Hepatocyte (in vitro differentiated cells): ENCODE results near the gene FXYD5. TPM values are rescaled to one million over a fixed set of nuclear protein-coding genes. Genes with fewer than 3 reads are reported as not detected.

Experiments used
- DNase-seq: peaks from one replicate; pipeline ENCODE4 v3.0.0-alpha.2; 2016; ENCODE audit warnings: low spot score
- H2AFZ ChIP-seq: fragments of 200-600 bp; sonication (generic); 2 replicates; pipeline ENCODE4 v1.6.0; 2016; ENCODE audit warnings: antibody characterized with exemption, mild to moderate bottlenecking
- H3K27ac ChIP-seq: fragments of 200-600 bp; sonication (generic); 2 replicates; pipeline ENCODE4 v1.5.1; 2016; ENCODE audit warnings: mild to moderate bottlenecking
- H3K27me3 ChIP-seq: fragments of 200-600 bp; sonication (generic); 2 replicates; pipeline ENCODE4 v1.6.1; 2016
- H3K36me3 ChIP-seq: fragments of 200-600 bp; sonication (generic); replicated peaks from 2 replicates; pipeline ENCODE4 v1.5.1; 2016; ENCODE audit warnings: low read depth; ENCODE audit not compliant: insufficient read depth
- H3K4me1 ChIP-seq: fragments of 200-600 bp; sonication (generic); 2 replicates; pipeline ENCODE4 v1.5.1; 2016; ENCODE audit warnings: mild to moderate bottlenecking, moderate library complexity; ENCODE audit not compliant: insufficient read depth
- H3K4me2 ChIP-seq: fragments of 200-600 bp; sonication (generic); 2 replicates; pipeline ENCODE4 v1.6.0; 2016
- H3K4me3 ChIP-seq: fragments of 200-600 bp; sonication (generic); 2 replicates; pipeline ENCODE4 v1.5.1; 2016; ENCODE audit warnings: mild to moderate bottlenecking
- H3K79me2 ChIP-seq: fragments of 200-600 bp; sonication (generic); 2 replicates; pipeline ENCODE4 v1.6.0; 2017; ENCODE audit warnings: mild to moderate bottlenecking
- H3K9me2 ChIP-seq: fragments of 200-600 bp; sonication (generic); replicated peaks from 2 replicates; pipeline ENCODE4 v1.6.0; 2017; ENCODE audit warnings: mild to moderate bottlenecking; ENCODE audit not compliant: insufficient read depth
- H3K9me3 ChIP-seq: fragments of 200-600 bp; sonication (generic); 2 replicates; pipeline ENCODE4 v1.5.1; 2016; ENCODE audit warnings: low read depth, mild to moderate bottlenecking
- H4K20me1 ChIP-seq: fragments of 200-600 bp; sonication (generic); 2 replicates; pipeline ENCODE4 v1.6.0; 2016; ENCODE audit warnings: mild to moderate bottlenecking; ENCODE audit not compliant: insufficient read depth, poor library complexity, severe bottlenecking
- CTCF ChIP-seq: fragments of 200-600 bp; sonication (generic); IDR thresholded peaks from 2 replicates; pipeline ENCODE4 v1.5.1; 2016; ENCODE audit warnings: antibody characterized with exemption, mild to moderate bottlenecking; ENCODE audit not compliant: poor library complexity
- EZH2 ChIP-seq: fragments of 200-600 bp; sonication (generic); IDR thresholded peaks from 2 replicates; pipeline ENCODE4 v1.6.1; 2016; ENCODE audit warnings: antibody characterized with exemption, mild to moderate bottlenecking, borderline replicate concordance
- EZH2phosphoT487 ChIP-seq: fragments of 200-600 bp; sonication (generic); IDR thresholded peaks from one replicate; pipeline ENCODE4 v1.6.1; 2018; ENCODE audit warnings: antibody characterized with exemption, mild to moderate bottlenecking, low read depth, moderate library complexity; ENCODE audit not compliant: unreplicated experiment, severe bottlenecking
- WGBS: methylation state at CpG from one replicate; pipeline ENCODE4 v1.1.6; 2016; ENCODE audit warnings: low lambda C conversion rate; ENCODE audit errors: missing lambda C conversion rate; 5-methylcytosine and 5-hydroxymethylcytosine counted together
- polyA plus RNA-seq: library from polyadenylated mRNA; unstranded; fragments of >200 nt; fragmentation: Nextera tagmentation; extraction: Ambion mirVana; gene quantifications from 2 replicates; pipeline ENCODE4 v1.2.1, GENCODE V29; 2016
- total RNA-seq: library from RNA; depleted of rRNA; stranded (reverse); fragments of >200 nt; gene quantifications from 2 replicates; pipeline ENCODE4 v1.2.3, GENCODE V29; 2014

The FXYD5 gene
- total and polyA plus RNA-seq, 2 experiments from 2014 or later = 36.4 to 81.1 TPM

DNA sequence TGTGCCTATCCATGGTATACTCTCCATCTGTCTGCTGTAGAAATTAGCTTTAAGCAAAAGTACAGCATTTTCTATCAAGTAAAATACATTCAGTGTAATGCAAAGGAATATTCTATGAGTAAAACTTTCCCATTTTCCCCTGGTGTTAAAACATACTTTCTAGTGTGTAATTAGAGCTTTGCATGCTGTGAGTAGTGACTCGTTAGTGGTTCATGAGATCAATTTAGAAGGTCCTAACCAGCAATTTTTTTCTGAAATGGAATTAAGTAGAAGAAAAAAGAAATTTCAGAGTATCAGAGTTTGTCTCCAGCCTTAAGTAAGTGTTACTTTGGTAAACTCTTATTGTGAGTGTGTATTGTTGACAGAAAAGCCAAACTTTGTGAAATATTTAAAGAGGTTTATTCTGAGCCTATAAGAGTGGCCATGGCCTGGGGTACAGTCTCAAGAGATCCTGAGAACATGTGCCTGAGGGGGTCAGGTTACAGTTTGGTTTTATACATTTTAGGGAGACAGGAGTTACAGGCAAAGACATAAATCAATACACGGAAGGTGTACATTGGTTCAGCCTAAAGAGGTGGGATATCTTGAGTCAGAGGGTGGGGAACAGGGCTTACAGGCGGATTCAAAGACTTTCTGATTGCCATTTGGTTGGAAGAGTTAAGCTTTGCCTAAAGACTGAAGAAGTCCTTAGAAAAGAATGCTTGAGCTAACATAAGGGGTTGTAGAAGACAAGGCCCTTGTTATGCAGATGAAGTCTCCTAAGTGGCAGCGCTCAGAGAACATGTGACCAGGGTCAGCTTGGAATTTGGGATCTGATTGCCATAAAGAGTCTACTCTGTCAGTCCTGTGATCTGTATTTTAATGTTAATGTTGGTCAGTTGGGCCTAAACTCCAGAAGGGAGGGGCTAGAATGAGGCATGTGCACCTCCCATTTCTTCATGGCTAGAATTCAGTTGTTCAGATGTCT is 48.5 kb downstream of the FXYD5 start:
- H3K79me2 ChIP-seq = no peaks in the 10 kb centered on the region
- no peaks in the 10 kb centered on the region for H3K27me3 ChIP-seq
- no peak overlapping the region for H3K4me2 ChIP-seq
- no peak overlapping the region for H3K27ac ChIP-seq
- no peak for DNase-seq
- no peaks in the 10 kb centered on the region for H3K9me2 ChIP-seq
- H3K36me3 ChIP-seq = no peaks in the 10 kb centered on the region
- TF ChIP-seq CTCF (no peak), EZH2phosphoT487 (no peak), EZH2 (no peak)
- H4K20me1 ChIP-seq = no peaks in the 10 kb centered on the region
- H3K4me3 ChIP-seq = no peak overlapping the region
- 63% methylated on average over 4 of the region's 4 CpGs for WGBS
- H2AFZ ChIP-seq = no peak overlapping the region
- no peaks in the 10 kb centered on the region for H3K4me1 ChIP-seq
- H3K9me3 ChIP-seq = no peaks in the 10 kb centered on the region

DNA sequence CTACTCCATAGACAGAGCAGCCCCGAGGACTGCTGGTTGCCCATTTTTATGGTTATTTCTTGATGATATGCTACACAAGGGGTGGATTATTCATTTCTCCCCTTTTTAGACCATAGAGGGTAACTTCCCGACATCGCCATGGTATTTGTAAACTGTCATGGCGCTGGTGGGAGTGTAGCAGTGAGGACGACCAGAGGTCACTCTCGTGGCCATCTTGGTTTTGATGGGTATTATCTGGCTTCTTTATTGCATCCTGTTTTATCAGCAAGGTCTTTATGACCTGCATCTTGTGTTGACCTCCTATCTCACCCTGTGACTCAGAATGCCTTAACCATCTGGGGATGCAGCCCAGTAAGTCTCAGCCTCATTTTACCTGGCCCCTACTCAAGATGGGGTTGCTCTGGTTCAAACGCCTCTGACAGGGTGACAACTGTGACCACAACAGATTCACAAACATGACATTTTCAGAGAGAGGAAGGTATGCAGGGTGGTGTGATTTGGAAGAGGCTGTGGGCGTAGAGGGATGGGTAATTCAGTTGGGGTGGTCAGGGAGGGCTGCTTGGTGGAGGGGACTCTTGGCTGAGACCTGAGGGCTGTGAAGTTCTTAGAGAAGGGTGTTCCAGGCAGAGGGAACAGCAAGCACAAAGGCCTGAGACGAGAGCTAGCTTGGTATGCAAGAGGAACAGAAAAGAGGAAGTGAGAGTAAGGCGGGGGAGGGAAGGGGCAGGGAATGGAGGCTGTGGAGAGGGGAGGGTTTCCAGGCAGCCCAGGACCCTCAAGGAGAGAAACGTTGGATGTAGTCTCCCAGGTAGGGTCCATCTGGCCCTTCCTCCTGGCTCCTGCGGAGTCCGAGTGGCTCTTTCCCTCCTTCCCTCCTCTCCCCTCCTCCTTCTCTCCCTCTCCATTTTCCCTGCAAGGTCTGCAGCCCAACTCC is 50.5 kb downstream of the FXYD5 start:
- no peak overlapping the region for H3K27ac ChIP-seq
- H3K4me2 ChIP-seq = no peak overlapping the region
- no peaks in the 10 kb centered on the region for H3K36me3 ChIP-seq
- no peak for DNase-seq
- H3K79me2 ChIP-seq = no peaks in the 10 kb centered on the region
- no peak overlapping the region for H2AFZ ChIP-seq
- H3K4me3 ChIP-seq = no peak overlapping the region
- no peaks in the 10 kb centered on the region for H3K9me3 ChIP-seq
- no peaks in the 10 kb centered on the region for H3K27me3 ChIP-seq
- WGBS = 61% methylated on average over 13 of the region's 13 CpGs
- TF ChIP-seq EZH2 = no peak
- no peak for TF ChIP-seq EZH2phosphoT487
- no peak for TF ChIP-seq CTCF
- H3K4me1 ChIP-seq = no peaks in the 10 kb centered on the region
- no peaks in the 10 kb centered on the region for H3K9me2 ChIP-seq
- no peaks in the 10 kb centered on the region for H4K20me1 ChIP-seq

DNA sequence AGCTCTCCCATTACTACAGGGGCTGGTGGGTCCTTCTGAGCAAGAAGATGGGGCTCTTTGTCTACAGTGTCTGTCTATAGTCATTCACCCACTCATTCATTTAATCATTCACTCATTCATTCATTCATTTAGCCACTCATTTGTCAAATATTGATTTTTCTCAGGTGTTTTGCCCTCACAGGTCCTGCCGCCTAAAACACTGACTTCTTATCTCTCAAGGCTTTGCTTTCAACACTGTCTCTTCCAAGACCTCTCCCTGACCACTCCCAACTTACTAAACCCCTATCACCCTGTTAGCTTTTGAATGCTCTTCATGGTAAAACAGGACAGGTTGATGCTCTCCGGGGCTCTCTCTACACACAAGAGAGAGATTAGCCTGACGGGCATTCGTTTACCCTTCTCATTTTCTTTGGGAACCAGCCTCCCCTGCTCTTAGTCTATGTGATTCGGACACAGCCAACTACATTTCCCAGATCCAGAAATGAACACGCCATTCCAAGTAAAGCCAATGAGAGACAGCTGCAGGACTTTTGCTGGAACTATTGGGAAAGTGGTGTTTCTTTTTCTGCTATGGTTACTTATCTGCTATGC is 51.3 kb downstream of the FXYD5 start:
- Histone ChIP-seq H3K79me2 (no peaks in the 10 kb centered on the region), H3K27me3 (no peaks in the 10 kb centered on the region), H2AFZ (no peak overlapping the region), H3K36me3 (no peaks in the 10 kb centered on the region), H3K4me1 (no peaks in the 10 kb centered on the region), H3K27ac (no peak overlapping the region), H4K20me1 (no peaks in the 10 kb centered on the region), H3K9me2 (no peaks in the 10 kb centered on the region), H3K9me3 (no peaks in the 10 kb centered on the region), H3K4me2 (no peak overlapping the region), H3K4me3 (no peak overlapping the region)
- 67% methylated on average over 6 of the region's 6 CpGs for WGBS
- TF ChIP-seq EZH2phosphoT487 = no peak
- DNase-seq = no peak
